Superior temporal gyrus (tissue), 1 donor: ENCODE measurements around the gene SDK1.
"Not testable (repeated sequence)": the region's sequence is repeated elsewhere in the genome, so short reads cannot be mapped to it uniquely, and the experiment has no call there.

ENCODE experiments used
- DNase-seq: peaks from one replicate; pipeline ENCODE4 v3.0.0-alpha.2; 2016; ENCODE audit errors: extremely low spot score

Gene SDK1

DNA sequence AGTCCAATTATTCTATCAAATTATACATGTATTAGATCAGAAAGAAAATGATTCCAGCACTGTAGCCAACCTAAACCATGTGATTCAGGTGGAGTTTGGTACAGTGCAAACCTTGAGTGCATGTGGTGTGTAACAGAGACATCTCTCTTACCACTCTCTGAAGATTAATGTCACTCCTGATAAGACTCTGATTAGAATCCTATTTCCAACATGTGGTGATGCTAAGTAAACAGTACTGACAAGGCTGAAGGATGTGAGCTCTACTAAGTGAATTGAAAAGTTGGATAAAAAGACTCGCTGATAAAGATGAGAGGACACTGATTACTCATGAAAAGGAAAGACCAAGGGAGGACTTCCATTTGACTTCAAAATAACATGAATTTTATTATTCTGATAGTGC is 232.0 kb downstream of the SDK1 start:
- no peak for DNase-seq

DNA sequence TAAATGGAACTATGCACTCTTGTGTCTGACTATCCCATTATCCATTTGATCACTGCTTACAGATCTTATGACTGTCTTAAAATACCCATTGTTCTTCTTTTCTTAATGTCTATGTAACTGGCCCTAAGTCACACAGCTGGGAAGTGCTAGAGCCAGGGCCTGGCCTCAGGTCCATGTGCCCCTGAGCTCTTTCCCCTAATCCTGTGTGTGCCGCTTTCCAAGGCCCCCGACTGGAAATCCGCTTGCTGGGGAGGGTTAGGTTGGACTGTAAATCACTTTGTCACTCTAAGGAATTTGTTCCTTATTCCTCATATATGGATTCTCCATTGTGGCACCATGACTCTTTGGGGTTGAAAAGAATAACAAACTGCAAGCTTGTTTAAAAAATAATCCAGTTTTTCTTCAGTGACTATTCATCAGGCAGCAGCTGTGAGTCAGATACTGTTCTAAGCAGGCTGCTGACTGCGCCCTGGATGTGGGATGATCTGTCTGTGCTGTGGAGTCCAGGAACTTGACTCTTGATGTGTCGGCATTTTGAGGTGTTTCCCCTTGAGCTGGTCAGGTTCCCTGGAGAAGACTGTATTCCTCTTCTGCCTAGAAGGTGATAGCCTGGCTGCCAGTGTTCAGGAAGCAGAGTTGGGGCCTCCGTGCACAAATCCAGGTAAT is 236.3 kb downstream of the SDK1 start:
- no peak for DNase-seq

DNA sequence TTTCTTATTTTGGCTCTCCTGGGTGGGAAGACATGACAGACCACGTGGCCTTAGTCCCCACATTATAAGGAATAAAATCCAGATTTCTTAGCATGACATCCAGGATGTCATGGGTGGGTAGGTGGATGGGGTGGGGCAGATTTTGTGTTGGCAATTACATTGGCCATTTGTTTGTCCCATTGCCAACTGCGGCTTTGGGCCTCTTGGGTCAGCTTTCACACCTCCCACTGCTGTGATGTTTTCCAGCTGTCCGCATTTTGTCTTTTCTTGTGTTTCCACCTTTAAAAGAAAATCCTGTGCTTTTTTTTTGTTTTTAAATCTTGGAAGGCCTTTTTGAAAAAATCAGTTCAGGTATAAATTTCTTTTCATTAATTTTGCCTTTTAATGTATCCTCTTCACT is 237.0 kb downstream of the SDK1 start:
- DNase-seq: no peak

DNA sequence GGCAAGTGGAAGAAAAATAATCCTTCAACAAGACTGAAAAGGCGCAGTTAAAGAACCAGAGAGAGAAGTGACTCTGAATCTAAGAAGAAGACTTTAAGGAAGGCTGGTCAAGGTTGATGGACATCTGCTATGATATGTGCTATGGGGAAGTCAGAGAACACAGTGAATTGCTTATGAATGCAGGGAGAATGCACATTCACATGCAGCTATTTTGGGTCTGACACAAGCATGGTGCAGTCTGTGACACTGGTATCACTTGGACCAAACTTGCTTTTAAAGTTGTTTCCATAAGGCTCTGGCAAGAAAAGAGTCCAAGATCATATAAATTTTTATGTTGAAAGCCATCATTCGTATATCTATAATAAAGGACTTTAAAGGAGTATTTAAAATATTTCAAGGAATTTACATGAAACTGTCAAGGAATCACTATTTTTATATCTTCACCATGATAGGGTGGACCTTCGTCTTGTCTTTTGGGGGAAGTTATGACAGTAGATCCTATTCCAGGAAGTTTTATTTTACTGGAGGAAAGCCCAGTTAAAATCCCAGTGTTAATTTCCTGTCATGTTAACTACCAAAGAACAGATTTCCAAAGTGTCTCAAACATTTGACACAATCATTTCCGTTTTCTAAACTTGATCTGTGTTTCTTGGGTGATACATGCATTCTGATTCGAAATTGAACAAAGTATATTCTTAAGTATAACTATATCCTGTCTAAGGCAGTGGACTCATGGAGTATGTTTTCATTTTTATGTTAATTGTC is 239.6 kb downstream of the SDK1 start:
- no peak for DNase-seq

DNA sequence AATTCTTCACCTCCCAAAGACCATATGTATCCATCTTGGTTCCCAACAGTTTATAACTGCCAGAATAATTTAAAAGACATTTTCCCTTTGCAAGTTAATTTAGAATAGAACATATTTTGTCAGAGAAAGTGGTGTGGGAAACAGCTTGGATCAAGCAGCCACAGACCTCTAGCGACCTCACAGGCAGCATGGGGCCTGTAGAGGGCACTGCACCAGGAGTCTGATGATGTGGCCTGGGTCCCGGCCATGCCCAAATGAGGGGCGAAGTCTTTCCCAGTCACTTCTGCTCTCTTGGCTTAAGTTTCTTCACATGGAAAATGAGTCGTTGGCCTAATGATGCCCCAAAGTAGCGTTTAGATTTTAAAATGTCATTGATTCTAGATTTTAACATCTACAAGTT is 243.2 kb downstream of the SDK1 start:
- DNase-seq: no peak

DNA sequence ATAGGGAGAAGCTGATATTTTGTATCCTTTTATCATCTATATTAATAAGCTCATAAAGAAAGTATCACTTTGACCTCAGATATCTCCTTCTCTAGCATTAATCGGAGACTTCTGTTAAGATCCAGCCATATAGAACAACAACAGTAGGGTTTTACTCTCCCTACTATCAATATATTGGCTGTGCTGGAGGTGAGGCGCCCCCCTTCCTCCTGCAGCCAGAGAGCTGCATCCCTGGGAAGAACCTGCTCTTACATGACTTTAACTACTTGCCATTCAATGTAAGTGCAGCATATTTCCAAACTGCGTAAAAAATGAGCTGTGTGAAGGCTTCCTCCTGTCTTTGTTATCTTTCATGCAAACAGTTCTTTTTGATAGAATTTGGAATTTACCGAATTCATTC is 247.8 kb downstream of the SDK1 start:
- DNase-seq: no peak

DNA sequence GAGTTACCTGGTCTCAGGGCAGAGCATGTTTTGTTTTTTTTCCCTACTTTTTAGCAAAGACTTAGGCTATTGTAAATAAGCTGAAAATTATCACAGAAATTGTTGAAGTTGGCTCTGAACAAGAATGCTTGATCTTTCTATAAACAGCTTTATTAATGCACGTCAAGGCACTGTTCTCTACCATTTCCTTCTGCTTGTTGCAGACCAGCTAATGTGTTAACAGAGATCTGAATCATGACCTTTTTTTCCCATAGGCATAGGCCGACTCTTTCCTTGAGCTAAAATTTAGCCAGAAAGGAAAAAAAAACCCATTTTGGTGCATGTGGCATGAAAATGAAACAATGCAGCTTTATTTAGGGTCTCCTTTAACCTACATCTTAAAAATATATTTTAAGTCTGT is 248.5 kb downstream of the SDK1 start:
- DNase-seq: no peak

DNA sequence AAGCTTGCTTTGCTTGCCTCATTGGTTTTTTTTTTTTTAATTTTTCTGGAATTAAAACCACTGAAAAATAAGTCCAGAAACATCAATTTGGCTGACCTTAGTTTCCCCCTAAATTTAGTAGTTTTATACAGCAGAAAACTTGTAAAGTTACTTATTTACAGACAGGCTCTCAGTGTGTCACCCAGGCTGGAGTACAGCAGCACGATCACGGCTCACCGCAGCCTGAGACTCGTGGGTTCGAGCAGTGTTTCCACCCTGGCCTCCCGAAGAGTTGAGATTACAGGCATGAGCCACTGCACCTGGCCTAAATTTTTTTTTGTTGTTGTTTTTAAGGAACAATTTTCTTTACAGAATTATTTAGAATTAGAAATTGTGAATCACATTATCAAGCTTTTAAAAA is 250.5 kb downstream of the SDK1 start:
- no peak for DNase-seq

DNA sequence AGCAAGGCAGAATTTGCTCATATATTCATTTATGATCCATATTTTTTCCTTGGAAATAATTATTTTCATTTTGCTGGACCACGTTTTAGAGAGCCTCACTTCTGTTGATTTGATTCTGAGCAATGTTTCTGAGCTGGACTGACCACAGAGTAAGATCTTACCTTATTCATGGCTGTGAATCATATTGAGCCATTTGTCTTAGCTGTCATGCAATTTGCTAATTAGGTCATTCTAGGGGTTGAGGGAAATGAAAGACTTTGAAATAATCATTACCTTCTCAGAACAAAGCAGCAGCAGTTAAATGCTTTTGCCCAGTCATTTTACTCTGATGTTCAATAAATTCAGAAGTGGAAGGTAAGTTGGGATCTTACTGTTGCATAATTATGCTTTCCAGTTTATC is 251.4 kb downstream of the SDK1 start:
- no peak for DNase-seq

DNA sequence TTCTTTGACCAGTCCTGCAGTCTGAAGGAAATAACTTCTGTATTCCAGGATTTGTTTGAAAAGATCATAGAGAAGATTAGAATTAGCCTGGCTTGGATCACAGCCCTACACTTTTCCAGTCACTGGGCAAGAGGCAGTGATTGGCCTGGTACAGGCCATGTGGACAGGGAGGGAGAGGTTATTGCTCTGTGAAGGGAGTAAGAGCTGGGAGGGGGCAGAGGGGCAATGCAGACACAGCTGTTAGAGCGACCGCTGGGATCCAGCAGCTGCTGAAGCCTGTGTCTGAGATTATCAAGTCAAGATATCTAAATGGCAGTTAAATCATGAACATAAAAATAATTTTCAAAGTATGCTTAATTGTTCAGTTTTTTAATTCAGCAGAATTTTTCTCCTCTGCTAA is 257.3 kb downstream of the SDK1 start:
- DNase-seq: no peak

DNA sequence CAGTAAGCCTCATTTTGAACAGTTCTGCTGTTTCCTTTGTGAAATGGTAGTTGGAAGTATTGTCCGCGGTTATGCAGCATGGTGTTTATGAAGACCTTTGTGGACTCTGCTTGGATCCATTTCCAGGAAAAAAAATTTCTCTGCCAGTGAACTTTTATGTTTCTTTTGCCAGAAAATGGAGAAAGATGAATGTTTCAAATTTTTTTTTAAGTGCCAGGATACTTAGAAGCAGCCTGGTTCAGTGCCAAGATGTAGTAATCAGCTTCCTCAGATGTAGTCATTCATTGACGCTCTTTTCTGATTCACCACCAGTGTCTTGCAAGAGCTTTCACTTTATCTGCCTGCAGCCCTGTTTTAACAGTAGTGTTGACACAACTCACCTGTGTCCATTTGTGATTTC is 258.2 kb downstream of the SDK1 start:
- DNase-seq: no peak

DNA sequence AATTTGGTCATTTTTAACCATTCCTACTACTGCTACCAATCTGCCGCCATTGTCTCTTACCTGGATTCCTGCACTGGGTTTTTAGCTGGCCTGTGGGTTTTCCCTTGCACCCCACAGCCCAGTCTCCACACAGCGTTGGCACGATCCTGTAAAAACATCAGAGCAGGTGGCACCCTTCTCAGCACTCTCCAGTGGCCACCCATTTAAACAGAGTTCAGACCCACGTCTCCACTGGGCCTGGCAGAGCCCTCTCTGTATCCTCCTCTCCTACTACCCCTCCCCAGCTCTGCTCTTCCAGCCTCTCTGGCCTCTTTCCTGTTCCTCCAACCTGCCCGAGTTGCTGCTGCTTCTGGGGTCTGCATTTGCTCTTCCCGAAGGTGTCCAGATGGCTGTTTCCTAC is 259.4 kb downstream of the SDK1 start:
- DNase-seq: no peak

DNA sequence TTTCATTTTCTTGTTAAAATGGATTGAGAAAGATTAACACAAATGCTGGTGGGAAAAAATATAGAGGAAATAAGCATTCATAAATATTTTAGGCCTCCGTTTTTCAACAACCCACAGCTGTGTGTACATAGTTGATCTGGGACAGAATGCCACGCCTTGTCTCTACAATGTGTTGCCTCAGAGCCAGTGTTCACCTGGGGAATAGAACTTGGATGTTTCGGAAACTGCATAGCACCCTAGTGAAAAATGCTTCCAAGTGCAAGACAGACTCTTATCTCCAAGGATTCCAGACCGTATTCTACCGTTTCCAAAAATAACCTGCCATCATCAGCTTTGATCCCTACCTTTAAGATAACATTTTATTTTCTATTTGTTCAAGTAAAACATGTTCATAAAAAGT is 260.9 kb downstream of the SDK1 start:
- no peak for DNase-seq

DNA sequence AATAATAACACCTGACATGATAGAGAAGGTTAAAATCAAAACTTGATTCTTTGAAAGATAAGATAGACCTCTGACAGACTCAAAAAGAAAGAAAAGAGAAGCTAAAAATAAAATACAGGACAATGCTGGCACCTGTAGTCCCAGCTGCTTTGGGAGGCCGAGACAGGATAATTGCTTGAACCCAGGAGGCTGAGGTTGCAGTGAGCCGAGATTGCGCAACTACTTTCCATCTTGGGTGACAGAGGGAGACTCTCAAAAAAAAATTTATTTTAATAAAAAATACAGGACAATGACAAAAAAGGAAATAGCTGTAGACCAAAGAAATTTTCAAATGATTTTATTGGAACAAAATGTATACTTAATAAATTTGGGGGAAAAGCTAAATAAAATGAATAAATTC is 263.2 kb downstream of the SDK1 start:
- DNase-seq: no peak

DNA sequence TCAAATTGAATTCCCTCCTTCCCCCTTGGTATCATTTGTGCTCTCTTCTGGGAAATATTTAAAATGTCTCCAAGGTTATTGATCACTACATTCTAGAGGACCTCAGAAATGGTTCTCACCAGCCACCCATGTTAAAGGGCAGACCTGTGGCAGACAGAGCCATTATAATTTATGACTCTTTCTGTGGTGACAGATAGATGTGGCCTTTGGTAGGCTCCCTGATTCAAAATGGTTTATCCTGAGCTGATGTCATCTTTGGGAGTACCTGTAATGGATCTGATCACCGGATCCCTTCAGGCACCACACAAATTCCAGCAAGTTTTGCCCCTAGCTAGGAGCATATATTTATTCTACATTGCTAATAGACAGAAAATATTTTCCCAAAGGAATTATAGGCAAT is 267.5 kb downstream of the SDK1 start:
- DNase-seq: no peak

DNA sequence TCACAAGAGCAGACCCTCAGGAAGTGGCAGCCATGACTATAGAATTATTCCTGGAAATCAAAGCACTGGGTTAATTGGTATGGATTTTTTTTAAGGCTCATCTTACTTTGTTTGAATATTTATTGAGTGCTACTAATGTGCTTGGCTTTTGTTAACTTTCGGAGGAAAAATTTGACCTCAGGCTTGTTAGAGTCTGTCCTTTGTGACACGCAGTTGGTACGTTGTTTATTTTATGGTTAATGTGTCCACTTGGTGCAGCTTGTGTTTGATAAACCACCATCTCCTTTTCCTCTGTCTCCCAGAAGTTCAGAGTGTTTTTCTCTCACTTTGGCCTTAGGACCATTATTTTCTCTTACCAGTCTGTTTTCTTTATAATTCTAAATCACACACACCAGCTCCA is 268.6 kb downstream of the SDK1 start:
- DNase-seq: no peak

DNA sequence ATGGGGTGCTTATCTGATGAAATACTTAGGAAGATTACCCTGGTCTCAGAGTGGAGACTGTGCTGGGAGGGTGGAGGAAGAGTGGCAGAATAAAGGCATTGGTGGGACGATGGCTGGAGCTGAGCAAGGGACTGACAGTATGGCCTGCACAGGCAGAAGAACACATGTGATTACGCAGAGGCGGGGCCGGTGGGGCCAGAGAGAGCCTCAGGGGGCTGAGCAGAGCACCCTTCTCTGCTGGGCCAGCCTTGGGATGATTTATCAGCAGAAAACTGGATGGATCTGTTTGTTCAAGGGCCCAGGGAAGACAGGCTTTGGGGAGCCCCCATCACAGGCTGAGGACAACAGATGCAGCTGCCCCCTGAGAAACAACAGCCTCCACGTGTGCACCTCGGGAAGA is 272.1 kb downstream of the SDK1 start:
- DNase-seq: no peak

DNA sequence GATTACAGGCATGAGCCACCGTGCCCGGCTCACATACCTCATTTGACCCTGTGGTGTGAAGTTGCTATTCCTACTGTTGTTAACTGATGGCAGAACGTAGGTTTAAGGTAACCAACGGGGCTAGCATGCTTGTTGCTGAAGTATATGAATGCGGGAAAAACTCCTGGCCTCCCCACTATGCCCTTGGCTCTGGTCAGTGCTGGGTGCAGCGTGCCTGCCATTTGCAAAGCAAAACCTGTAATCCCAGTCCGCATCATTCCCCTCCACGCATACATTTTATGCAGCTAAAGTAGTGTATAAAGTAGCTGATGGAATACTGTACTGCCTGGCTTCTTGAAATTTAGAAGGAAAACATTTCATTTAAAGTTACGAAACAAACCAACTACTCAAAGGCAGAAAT is 273.3 kb downstream of the SDK1 start:
- no peak for DNase-seq

DNA sequence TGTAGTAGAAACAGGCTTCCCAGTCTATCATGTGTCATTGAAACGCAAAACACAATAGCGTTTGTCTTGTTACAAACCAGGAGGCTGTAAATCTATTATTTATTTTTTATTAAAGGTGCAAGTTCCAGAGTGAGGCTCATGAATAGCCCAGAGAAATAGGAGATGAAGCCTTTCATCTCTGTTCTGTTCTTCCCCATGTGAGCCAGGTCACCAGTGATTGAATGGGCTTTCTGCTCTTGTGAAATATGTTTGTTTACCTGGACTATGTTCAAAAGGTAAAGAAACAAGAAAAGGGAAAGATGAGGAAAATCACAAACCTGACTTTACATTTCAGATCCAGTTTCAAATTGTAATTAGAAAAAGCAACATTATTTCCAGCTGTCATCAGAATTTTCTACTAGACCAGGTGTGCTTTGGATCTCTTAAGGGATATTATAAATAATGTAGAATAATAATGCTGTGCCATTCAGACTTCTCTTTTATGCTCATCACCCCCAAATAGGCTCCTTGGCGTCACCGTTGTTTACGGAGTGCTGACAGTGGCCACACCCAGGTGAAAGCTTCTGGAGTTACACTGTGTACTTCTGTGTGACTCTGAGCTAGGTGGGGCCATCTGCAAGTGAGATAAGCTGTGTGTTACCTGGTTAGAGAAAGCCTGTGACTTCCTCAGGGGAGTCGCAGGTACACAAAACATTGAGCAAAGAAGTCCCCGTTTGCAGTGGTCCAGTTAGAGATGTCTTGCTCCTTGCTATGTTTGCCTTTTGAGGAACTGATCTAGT is 274.9 kb downstream of the SDK1 start:
- DNase-seq: no peak

DNA sequence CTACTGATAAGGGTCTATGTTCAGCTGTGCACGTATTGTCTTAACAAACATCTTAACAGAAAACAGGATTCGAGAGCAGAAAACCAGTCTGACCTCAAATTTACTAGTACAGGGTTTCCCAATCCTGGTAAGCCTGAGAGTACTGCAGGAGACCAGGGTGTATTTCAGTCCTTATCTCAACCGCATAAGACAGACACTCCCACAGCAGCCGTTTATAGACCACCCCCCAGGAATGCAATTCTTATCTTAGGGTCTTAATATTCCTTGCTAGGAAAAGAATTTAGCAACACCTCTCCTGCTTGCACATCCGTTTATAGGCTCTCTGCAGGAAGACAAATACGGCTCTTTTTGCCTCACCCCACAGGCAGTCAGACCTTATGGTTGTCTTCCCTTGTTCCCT is 277.3 kb downstream of the SDK1 start:
- DNase-seq: no peak

DNA sequence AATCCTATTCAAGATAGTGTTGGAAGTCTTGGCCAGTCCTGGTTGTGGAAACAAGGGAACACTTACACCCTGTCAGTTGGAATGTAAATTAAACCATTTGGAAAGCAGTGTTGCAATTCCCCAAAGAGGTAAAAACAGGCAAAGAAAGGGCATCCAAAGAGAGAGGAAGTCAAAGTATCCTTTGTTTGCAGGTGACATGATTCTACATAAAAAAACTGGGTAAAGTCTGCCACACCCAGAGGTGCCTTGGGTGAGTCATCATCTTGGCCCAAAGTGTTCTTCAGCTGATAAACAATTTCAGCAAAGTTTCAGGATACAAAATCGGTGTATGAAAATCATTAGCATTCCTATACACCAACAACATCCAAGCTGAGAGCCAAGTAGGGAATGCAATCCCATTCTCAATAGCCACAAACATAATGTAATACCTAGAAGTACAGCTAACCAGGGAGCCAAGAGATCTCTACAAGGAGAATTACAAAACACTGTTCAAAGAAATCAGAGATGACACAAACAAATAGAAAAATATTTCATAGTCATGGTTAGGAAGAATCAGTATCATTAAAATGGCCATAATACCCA is 278.7 kb downstream of the SDK1 start:
- no peak for DNase-seq

DNA sequence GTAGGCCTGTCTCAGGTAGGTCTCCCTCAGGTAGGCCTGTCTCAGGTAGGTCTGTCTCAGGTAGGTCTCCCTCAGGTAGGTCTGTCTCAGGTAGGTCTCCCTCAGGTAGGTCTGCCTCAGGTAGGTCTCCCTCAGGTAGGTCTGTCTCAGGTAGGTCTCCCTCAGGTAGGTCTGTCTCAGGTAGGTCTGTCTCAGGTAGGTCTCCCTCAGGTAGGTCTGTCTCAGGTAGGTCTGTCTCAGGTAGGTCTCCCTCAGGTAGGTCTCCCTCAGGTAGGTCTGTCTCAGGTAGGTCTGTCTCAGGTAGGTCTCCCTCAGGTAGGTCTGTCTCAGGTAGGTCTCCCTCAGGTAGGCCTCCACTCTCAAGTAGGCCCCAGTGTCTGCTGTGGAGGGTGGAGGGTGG is 281.1 kb downstream of the SDK1 start:
- not testable (repeated sequence) for DNase-seq

DNA sequence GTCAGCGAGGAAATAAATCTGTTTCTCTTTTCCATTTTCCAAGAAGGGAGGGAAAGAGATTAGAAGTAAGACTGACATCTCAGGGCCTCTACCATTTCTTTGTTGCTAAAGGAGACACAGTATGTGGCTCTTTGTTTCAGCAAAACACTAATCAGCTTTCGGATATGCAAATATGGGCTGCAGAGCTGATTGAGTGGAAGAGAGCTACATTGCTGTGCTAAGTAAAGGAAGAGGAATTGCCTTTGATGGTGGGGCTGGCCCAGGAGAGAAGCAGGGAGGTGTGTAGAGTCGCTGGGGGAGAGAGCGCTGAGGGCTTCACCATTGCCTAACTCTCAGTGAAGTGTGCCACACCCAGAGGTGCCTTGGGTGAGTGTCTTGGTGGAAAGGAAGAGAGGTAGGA is 284.8 kb downstream of the SDK1 start:
- no peak for DNase-seq
